Natural killer cell (primary cell): ENCODE measurements around the gene CACNA1D. TPM values are rescaled to one million over a fixed set of nuclear protein-coding genes. Genes with fewer than 3 reads are reported as not detected.

ENCODE experiments used
- ATAC-seq, 3 donors: fragments of 150-1000 bp in 2 of 3; fragments of 200-7000 bp in 1 of 3; cut with Tn5 transposase; 1 replicate in 1 of 3; 2 replicates in 2 of 3; pipeline ENCODE4 v1.10.0; 2021; ENCODE audit warnings: mild to moderate bottlenecking in 2 of 3, moderate library complexity in 2 of 3
- DNase-seq, 2 donors: peaks; one replicate each; pipeline versions ENCODE4 v3.0.0 to v3.0.0-alpha.2; 2013 to 2021; ENCODE audit warnings: mixed read lengths in 1 of 2
- H3K27ac ChIP-seq: one replicate; pipeline ENCODE4 v1.5.1; 2013; ENCODE audit warnings: mild to moderate bottlenecking, low read length
- H3K27me3 ChIP-seq: one replicate; pipeline ENCODE4 v1.6.1; 2013; ENCODE audit warnings: low read length; ENCODE audit not compliant: control insufficient read depth, insufficient read depth
- H3K36me3 ChIP-seq: one replicate; pipeline ENCODE4 v1.6.1; 2013; ENCODE audit warnings: low read length; ENCODE audit not compliant: control insufficient read depth, insufficient read depth
- H3K4me1 ChIP-seq: one replicate; pipeline ENCODE4 v1.6.1; 2013; ENCODE audit warnings: low read length; ENCODE audit not compliant: control insufficient read depth, insufficient read depth
- H3K4me3 ChIP-seq: one replicate; pipeline ENCODE4 v1.5.1; 2013; ENCODE audit warnings: low read length
- H3K9me3 ChIP-seq: one replicate; pipeline ENCODE4 v1.6.1; 2013; ENCODE audit warnings: low read length; ENCODE audit not compliant: control insufficient read depth, insufficient read depth
- H3K27ac Mint-ChIP-seq, 2 donors: one replicate each; pipeline ENCODE4 v1.8.0; 2022; ENCODE audit warnings: mild to moderate bottlenecking in 2 of 2, mixed read lengths in 2 of 2, moderate library complexity in 1 of 2
- H3K27me3 Mint-ChIP-seq, 2 donors: one replicate each; pipeline ENCODE4 v1.8.0; 2022; ENCODE audit warnings: low read depth in 2 of 2, mixed read lengths in 2 of 2
- H3K36me3 Mint-ChIP-seq: one replicate; pipeline ENCODE4 v1.8.0; 2022; ENCODE audit warnings: mixed read lengths
- H3K4me1 Mint-ChIP-seq, 2 donors: one replicate each; pipeline ENCODE4 v1.8.0; 2022; ENCODE audit warnings: mixed read lengths in 2 of 2
- H3K4me3 Mint-ChIP-seq: one replicate; pipeline ENCODE4 v1.8.0; 2022; ENCODE audit warnings: mild to moderate bottlenecking, moderate library complexity, mixed read lengths
- H3K9me3 Mint-ChIP-seq, 2 donors: one replicate each; pipeline ENCODE4 v1.8.0; 2022; ENCODE audit warnings: mixed read lengths in 2 of 2
- WGBS: methylation state at CpG from one replicate; pipeline ENCODE4 v1.1.7; 2013; ENCODE audit warnings: missing lambda C conversion rate; ENCODE audit not compliant: insufficient coverage; 5-methylcytosine and 5-hydroxymethylcytosine counted together
- intact Hi-C: fragments of 100-400 bp; cut with micrococcal nuclease; formaldehyde crosslinking; loops from one replicate; pipeline ENCODE4 v1.14.2; 2022
- total RNA-seq, 4 donors: library from RNA; stranded (reverse); fragments of 120-200 nt in 1 of 4; gene quantifications; one replicate each; pipeline versions ENCODE4 v1.2.3 to v1.2.4, GENCODE V29; 2013 to 2022
- TF ChIP-seq, protein P1 (sequence below): fragments of 200-600 bp; IDR thresholded peaks from one replicate; pipeline ENCODE4 v1.8.0; 2022; ENCODE audit warnings: antibody characterized with exemption

The CACNA1D gene
- total RNA-seq, 3 donors from 2014 or later (not counting 1 experiment from before 2014, with no cell fraction given): 0.54 to 10.1 TPM; not detected in 1

DNA sequence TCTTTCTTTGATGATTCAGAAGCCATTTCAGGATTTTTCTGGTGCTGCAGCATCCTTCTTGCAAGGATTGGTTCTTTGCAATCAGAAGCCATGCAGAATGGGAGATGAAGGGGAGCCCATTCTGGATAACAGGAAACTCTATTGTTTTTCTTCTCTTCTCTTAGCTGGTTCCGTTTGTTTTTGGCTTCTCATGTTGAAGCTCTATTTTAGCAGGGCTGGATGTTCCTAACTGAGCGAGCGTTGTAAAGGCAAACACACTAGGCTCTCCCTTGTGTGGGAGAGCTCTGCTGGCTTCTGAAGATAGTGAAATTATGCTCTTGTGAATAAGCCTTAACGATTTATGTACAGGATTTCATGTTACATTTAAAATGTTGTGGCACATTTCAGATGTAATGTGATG lies 8.3 kb downstream of the CACNA1D start:
- intact Hi-C loops: no loop called here
- Mint-ChIP-seq H3K27me3 (peaks cover 27 to 49% of the 10 kb centered on the region in 2 donors), H3K36me3 (no peaks in the 10 kb centered on the region), H3K9me3 (no peaks in the 10 kb centered on the region), H3K4me1 (no peaks in the 10 kb centered on the region), H3K27ac (no peak overlapping the region), H3K4me3 (no peak overlapping the region)
- WGBS: 85% methylated on average over 4 of the region's 4 CpGs
- Histone ChIP-seq H3K27me3 (no peaks in the 10 kb centered on the region), H3K9me3 (no peaks in the 10 kb centered on the region), H3K4me1 (no peaks in the 10 kb centered on the region), H3K36me3 (no peaks in the 10 kb centered on the region), H3K4me3 (no peak overlapping the region), H3K27ac (no peak overlapping the region)
- no peak for ATAC-seq
- TF ChIP-seq, protein P1, sequence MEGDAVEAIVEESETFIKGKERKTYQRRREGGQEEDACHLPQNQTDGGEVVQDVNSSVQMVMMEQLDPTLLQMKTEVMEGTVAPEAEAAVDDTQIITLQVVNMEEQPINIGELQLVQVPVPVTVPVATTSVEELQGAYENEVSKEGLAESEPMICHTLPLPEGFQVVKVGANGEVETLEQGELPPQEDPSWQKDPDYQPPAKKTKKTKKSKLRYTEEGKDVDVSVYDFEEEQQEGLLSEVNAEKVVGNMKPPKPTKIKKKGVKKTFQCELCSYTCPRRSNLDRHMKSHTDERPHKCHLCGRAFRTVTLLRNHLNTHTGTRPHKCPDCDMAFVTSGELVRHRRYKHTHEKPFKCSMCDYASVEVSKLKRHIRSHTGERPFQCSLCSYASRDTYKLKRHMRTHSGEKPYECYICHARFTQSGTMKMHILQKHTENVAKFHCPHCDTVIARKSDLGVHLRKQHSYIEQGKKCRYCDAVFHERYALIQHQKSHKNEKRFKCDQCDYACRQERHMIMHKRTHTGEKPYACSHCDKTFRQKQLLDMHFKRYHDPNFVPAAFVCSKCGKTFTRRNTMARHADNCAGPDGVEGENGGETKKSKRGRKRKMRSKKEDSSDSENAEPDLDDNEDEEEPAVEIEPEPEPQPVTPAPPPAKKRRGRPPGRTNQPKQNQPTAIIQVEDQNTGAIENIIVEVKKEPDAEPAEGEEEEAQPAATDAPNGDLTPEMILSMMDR: no peak
- no peak for DNase-seq

DNA sequence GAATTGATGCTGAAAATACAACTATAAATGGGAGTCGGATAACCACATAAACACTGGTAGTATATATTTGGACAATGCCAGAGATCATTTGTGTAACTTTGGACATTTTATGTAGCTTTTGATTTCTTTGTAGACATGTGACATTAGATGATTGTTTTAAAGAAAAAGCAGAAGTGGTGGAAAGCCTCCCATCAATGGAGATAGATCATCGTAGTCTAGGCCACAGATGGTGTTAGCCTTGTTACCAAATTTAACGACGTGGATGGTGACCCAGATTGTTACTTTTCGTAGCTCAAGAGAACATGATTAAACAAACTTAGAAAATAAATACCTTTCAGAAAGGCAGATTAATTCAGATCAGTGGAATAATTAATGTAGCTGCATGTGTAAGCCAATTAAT lies 8.8 kb downstream of the CACNA1D start:
- Histone ChIP-seq H3K4me3 (no peak overlapping the region), H3K36me3 (no peaks in the 10 kb centered on the region), H3K4me1 (no peaks in the 10 kb centered on the region), H3K9me3 (no peaks in the 10 kb centered on the region), H3K27me3 (no peaks in the 10 kb centered on the region), H3K27ac (no peak overlapping the region)
- intact Hi-C loops: no loop called here
- Mint-ChIP-seq H3K27ac (no peak overlapping the region), H3K27me3 (peaks cover 27 to 48% of the 10 kb centered on the region in 2 donors), H3K4me3 (no peak overlapping the region), H3K9me3 (no peaks in the 10 kb centered on the region), H3K36me3 (no peaks in the 10 kb centered on the region), H3K4me1 (no peaks in the 10 kb centered on the region)
- ATAC-seq: no peak
- 45% methylated on average over 5 of the region's 5 CpGs for WGBS
- DNase-seq: no peak
- TF ChIP-seq, protein P1: no peak

DNA sequence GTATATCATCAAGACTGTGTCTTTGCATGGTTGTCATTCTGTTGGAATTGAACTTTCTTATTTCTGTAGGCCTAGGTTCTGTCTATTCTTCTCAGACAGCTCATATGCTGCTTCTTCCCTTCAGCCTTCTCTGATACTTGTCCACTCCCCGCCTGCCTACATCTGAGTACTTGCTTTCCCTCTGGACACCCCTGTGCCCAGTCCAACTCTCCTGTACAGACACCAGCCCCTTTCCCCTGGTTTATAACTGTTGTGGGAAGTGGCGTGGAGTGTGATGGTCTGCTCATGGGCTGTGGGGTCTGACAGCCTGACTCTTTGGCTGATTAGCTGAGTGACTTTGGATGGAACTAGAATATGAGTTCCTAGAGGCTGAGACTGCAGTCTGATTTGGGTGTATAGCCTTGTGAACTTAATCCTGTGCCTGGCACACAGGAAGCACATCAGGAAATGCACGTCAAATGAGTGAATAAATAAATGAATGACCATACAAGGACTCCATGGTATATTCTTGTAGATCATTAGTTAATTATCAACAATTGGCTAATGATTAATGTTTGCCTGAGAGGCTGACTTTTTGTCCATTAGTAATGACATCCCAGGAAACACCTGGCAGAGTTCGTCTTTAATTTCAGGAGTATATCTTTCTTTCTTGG lies 11.8 kb downstream of the CACNA1D start:
- intact Hi-C loops: no loop called here
- DNase-seq (no peak), ATAC-seq (no peak)
- no peaks in the 10 kb centered on the region for H3K9me3 Mint-ChIP-seq
- H3K27ac ChIP-seq: no peak overlapping the region
- 77% methylated on average over 4 of the region's 4 CpGs for WGBS
- no peaks in the 10 kb centered on the region for H3K4me1 Mint-ChIP-seq
- H3K36me3 Mint-ChIP-seq: no peaks in the 10 kb centered on the region
- no peak overlapping the region for H3K4me3 ChIP-seq
- no peak overlapping the region for H3K27ac Mint-ChIP-seq
- H3K9me3 ChIP-seq: no peaks in the 10 kb centered on the region
- H3K27me3 Mint-ChIP-seq: peaks cover 26 to 63% of the 10 kb centered on the region in 2 donors
- TF ChIP-seq, protein P1: no peak
- no peaks in the 10 kb centered on the region for H3K4me1 ChIP-seq
- H3K4me3 Mint-ChIP-seq: no peak overlapping the region
- no peaks in the 10 kb centered on the region for H3K36me3 ChIP-seq
- H3K27me3 ChIP-seq: no peaks in the 10 kb centered on the region

DNA sequence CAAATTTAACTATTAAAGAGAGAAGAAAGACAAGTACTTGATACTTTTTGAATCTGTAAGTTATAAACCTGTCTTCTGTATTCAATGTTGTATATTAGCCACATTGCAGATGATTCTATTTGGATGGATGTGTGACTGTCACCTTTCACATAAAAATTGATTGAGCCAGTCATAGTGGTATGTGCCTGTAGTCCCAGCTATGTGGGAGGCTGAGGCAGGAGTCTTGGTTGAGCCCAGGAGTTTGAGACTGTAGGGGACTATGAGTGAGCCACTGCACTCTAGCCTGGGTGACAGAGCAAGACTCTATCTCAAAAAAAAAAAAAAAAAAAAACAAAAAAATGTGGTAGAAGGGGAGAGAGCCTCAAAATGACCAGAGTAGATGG lies 12.3 kb downstream of the CACNA1D start:
- H3K9me3 ChIP-seq: no peaks in the 10 kb centered on the region
- no peak overlapping the region for H3K4me3 Mint-ChIP-seq
- H3K27me3 ChIP-seq: no peaks in the 10 kb centered on the region
- no peak for ATAC-seq
- no peaks in the 10 kb centered on the region for H3K4me1 Mint-ChIP-seq
- H3K27ac ChIP-seq: no peak overlapping the region
- no peaks in the 10 kb centered on the region for H3K36me3 ChIP-seq
- no peaks in the 10 kb centered on the region for H3K4me1 ChIP-seq
- H3K27ac Mint-ChIP-seq: no peak overlapping the region
- peaks cover 26 to 64% of the 10 kb centered on the region in 2 donors for H3K27me3 Mint-ChIP-seq
- no peak overlapping the region for H3K4me3 ChIP-seq
- H3K36me3 Mint-ChIP-seq: no peaks in the 10 kb centered on the region
- TF ChIP-seq, protein P1: no peak
- intact Hi-C loops: no loop called here
- no peaks in the 10 kb centered on the region for H3K9me3 Mint-ChIP-seq
- no peak for DNase-seq
